HepG2 (cell line): Measurements from ENCODE around the gene NUCB1. TPM values are rescaled to one million over a fixed set of nuclear protein-coding genes. Genes with fewer than 3 reads are reported as not detected.

Experiments used
- AKAP8 ChIP-seq: sonication (generic); formaldehyde crosslinking; IDR thresholded peaks from 2 replicates; pipeline ENCODE4 v1.5.1; 2020; ENCODE audit warnings: mild to moderate bottlenecking, missing genetic modification reagents
- CBX2 ChIP-seq, 2 experiments: fragments of 200-600 bp in 1 of 2; sonication (generic); formaldehyde crosslinking in 1 of 2; IDR thresholded peaks; 2 replicates each; pipeline versions ENCODE4 v1.7.0 to v1.8.1; 2018 to 2022; ENCODE audit warnings: low read depth in 2 of 2, low read length in 1 of 2, mild to moderate bottlenecking in 1 of 2, missing genetic modification reagents in 1 of 2
- CENPT ChIP-seq: sonication (generic); formaldehyde crosslinking; IDR thresholded peaks from 2 replicates; pipeline ENCODE4 v1.8.0; 2022; ENCODE audit warnings: low read depth, mild to moderate bottlenecking, moderate library complexity, missing genetic modification reagents
- ERF ChIP-seq: IDR thresholded peaks from 2 replicates; pipeline ENCODE4 v1.6.1; 2018; ENCODE audit warnings: missing biosample characterization, missing genetic modification reagents
- FOXC1 ChIP-seq: sonication (generic); formaldehyde crosslinking; IDR thresholded peaks from 2 replicates; pipeline ENCODE4 v1.8.0; 2022; ENCODE audit warnings: mild to moderate bottlenecking, missing genetic modification reagents, borderline replicate concordance
- HDAC2 ChIP-seq: sonication (generic); formaldehyde crosslinking; IDR thresholded peaks from 2 replicates; pipeline ENCODE4 v1.4.0; 2020; ENCODE audit warnings: missing genetic modification reagents
- HNRNPK ChIP-seq: fragments of 200-400 bp; formaldehyde crosslinking; IDR thresholded peaks from 2 replicates; pipeline ENCODE4 v1.6.1; 2018; ENCODE audit warnings: low read length, low read depth, moderate library complexity, mild to moderate bottlenecking; ENCODE audit not compliant: poor library complexity, severe bottlenecking
- KLF13 ChIP-seq: sonication (generic); formaldehyde crosslinking; IDR thresholded peaks from 2 replicates; pipeline ENCODE4 v1.4.0; 2020; ENCODE audit warnings: mild to moderate bottlenecking, missing genetic modification reagents
- MED13 ChIP-seq: sonication (generic); formaldehyde crosslinking; IDR thresholded peaks from 2 replicates; pipeline ENCODE4 v1.5.0; 2020; ENCODE audit warnings: missing genetic modification reagents
- MXD4 ChIP-seq: IDR thresholded peaks from 2 replicates; pipeline ENCODE4 v1.6.1; 2016; ENCODE audit warnings: mild to moderate bottlenecking, missing biosample characterization, missing genetic modification reagents
- NFIB ChIP-seq: sonication (generic); formaldehyde crosslinking; IDR thresholded peaks from 2 replicates; pipeline ENCODE4 v1.9.0; 2021; ENCODE audit warnings: missing genetic modification reagents, mild to moderate bottlenecking, borderline replicate concordance
- ZNF292 ChIP-seq: sonication (generic); formaldehyde crosslinking; IDR thresholded peaks from 2 replicates; pipeline ENCODE4 v1.8.1; 2022; ENCODE audit warnings: mild to moderate bottlenecking, low read depth, missing genetic modification reagents, borderline replicate concordance
- ZNF317 ChIP-seq: sonication (generic); formaldehyde crosslinking; IDR thresholded peaks from 2 replicates; pipeline ENCODE4 v1.5.0; 2020; ENCODE audit warnings: mild to moderate bottlenecking, missing genetic modification reagents
- ZNF598 ChIP-seq: sonication (generic); formaldehyde crosslinking; IDR thresholded peaks from 2 replicates; pipeline ENCODE4 v1.5.1; 2020; ENCODE audit warnings: mild to moderate bottlenecking, missing genetic modification reagents, borderline replicate concordance
- ZNF674 ChIP-seq: sonication (generic); formaldehyde crosslinking; IDR thresholded peaks from 2 replicates; pipeline ENCODE4 v1.5.0; 2020; ENCODE audit warnings: low read depth, mild to moderate bottlenecking, missing genetic modification reagents
- ZNF883 ChIP-seq: sonication (generic); formaldehyde crosslinking; IDR thresholded peaks from 2 replicates; pipeline ENCODE4 v1.5.1; 2020; ENCODE audit warnings: mild to moderate bottlenecking, missing genetic modification reagents; ENCODE audit errors: not compliant biosample characterization
- ZSCAN9 ChIP-seq: IDR thresholded peaks from 2 replicates; pipeline ENCODE4 v1.6.1; 2016; ENCODE audit warnings: borderline replicate concordance
- polyA plus RNA-seq, 8 experiments: library from polyadenylated mRNA; depleted of rRNA in 3 of 8; stranded (reverse) in 7 of 8; unstranded in 1 of 8; fragments of >200 nt; fragmentation: Illumina TruSeq in 4 of 8; extraction: Trizol in 4 of 8; gene quantifications; 2 replicates each; pipeline versions ENCODE4 v1.2.1 to v1.2.3, GENCODE V29; 2011 to 2016; ENCODE audit warnings: low read depth in 4 of 8, missing spikeins in 1 of 8, mixed read lengths in 1 of 8; ENCODE audit not compliant: insufficient read depth in 1 of 8
- total RNA-seq, 5 experiments: library from RNA; depleted of rRNA; stranded (reverse); fragments of >200 nt; fragmentation: Illumina TruSeq; extraction: Trizol; gene quantifications; 2 replicates each; pipeline ENCODE4 v1.2.3, GENCODE V29; 2016; ENCODE audit warnings: low read depth in 1 of 5
- TF ChIP-seq, protein P1 (sequence below): sonication (generic); formaldehyde crosslinking; IDR thresholded peaks from 2 replicates; pipeline ENCODE4 v1.4.0; 2020; ENCODE audit warnings: mild to moderate bottlenecking, missing genetic modification reagents, borderline replicate concordance
- TF ChIP-seq, protein P2 (sequence below): sonication (generic); formaldehyde crosslinking; IDR thresholded peaks from 2 replicates; pipeline ENCODE4 v1.4.0; 2020; ENCODE audit warnings: missing genetic modification reagents
- TF ChIP-seq, protein P3 (sequence below): sonication (generic); formaldehyde crosslinking; IDR thresholded peaks from 2 replicates; pipeline ENCODE4 v1.5.1; 2020; ENCODE audit warnings: mild to moderate bottlenecking, missing genetic modification reagents, moderate library complexity
- TF ChIP-seq, protein P4 (sequence below): sonication (generic); IDR thresholded peaks from 2 replicates; pipeline ENCODE4 v1.6.1; 2016; ENCODE audit warnings: low read depth, borderline replicate concordance
- TF ChIP-seq, protein P5 (sequence below): sonication (generic); formaldehyde crosslinking; IDR thresholded peaks from 2 replicates; pipeline ENCODE4 v1.5.0; 2020; ENCODE audit warnings: missing genetic modification reagents

The NUCB1 gene
- total and polyA plus RNA-seq, 2 of the 13 experiments (the other 11 are each of a cell fraction or from before 2014, with no cell fraction given) = 82.3 to 106 TPM

DNA sequence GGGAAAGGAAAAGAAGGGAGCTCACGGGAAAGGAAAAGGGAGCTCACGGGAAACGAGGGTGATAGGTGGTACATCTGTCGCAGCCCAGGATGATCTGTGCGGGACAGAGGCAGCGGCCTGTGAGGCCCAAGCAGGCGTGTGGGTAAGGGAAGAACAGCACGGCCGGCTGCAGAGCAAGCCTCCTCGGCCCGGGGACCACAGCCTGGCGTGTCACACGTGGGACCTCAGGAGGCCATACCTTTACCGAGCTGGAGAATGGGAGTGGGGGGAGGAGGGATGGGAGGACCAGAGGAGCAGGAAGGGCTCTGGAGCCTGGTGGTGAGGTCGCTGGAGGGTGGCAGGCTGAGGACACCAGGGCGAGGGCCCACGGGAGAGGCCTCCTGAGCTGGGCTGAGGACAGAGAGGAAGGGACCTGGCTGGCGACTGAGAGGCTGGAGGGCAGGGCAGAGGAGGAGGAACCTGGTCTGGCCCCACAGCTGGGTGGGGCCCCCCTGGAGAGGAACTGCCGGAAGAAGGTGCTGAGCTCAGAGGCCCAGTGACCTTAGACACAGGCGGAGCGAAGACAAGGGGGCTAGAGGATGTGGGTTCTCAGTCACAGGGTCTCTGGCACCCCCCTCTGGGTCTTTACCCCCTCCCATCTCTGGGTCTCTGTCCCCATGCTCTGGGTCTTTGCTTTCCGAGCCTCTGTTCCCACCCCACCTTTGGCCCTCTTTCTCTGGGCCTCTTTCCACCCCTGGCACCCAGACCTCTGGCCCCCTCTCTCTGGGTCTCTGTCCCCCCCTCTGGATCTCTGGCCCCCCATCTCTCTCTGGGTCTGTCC is 62.1 kb downstream of the NUCB1 start (continued):
- TF ChIP-seq, protein P1, sequence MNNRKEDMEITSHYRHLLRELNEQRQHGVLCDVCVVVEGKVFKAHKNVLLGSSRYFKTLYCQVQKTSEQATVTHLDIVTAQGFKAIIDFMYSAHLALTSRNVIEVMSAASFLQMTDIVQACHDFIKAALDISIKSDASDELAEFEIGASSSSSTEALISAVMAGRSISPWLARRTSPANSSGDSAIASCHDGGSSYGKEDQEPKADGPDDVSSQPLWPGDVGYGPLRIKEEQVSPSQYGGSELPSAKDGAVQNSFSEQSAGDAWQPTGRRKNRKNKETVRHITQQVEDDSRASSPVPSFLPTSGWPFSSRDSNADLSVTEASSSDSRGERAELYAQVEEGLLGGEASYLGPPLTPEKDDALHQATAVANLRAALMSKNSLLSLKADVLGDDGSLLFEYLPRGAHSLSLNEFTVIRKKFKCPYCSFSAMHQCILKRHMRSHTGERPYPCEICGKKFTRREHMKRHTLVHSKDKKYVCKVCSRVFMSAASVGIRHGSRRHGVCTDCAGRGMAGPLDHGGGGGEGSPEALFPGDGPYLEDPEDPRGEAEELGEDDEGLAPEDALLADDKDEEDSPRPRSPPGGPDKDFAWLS (CRISPR knock-in tag) = peak; percentile 73; the same call in 1 of the 2 replicates
- TF ChIP-seq, protein P2, sequence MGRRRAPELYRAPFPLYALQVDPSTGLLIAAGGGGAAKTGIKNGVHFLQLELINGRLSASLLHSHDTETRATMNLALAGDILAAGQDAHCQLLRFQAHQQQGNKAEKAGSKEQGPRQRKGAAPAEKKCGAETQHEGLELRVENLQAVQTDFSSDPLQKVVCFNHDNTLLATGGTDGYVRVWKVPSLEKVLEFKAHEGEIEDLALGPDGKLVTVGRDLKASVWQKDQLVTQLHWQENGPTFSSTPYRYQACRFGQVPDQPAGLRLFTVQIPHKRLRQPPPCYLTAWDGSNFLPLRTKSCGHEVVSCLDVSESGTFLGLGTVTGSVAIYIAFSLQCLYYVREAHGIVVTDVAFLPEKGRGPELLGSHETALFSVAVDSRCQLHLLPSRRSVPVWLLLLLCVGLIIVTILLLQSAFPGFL (CRISPR knock-in tag) = no peak
- TF ChIP-seq HNRNPK (peak; percentile 77), ZNF674 (CRISPR knock-in tag) (no peak), NFIB (CRISPR knock-in tag) (no peak), ZNF883 (CRISPR knock-in tag) (peak; percentile 75), ZNF292 (CRISPR knock-in tag) (peak; percentile 67; the same call in 1 of the 2 replicates), ZNF317 (0 out of 2 replicates have a peak, but pooled peaks have one; percentile 66), HDAC2 (CRISPR knock-in tag) (0 out of 2 replicates have a peak, but pooled peaks have one; percentile 80), MED13 (CRISPR knock-in tag) (peak; percentile 68), CENPT (CRISPR knock-in tag) (0 out of 2 replicates have a peak, but pooled peaks have one; percentile 62), ZSCAN9 (CRISPR knock-in tag) (peak; percentile 75), KLF13 (CRISPR knock-in tag) (no peak; the same call in 1 of the 2 replicates), ZNF598 (CRISPR knock-in tag) (peak; percentile 92; the same call in 1 of the 2 replicates), ERF (CRISPR knock-in tag) (peak; percentile 79), AKAP8 (CRISPR knock-in tag) (peak; percentile 98), FOXC1 (CRISPR knock-in tag) (peak; percentile 64), CBX2 (IDR thresholded peaks at IDR 0.05; ENCODE audit: low read depth, low read length) (no peak), CBX2 (CRISPR knock-in tag; IDR thresholded peaks at IDR 0.05; ENCODE audit: low read depth) (no peak), MXD4 (CRISPR knock-in tag) (0 out of 2 replicates have a peak, but pooled peaks have one; percentile 53)
- TF ChIP-seq, protein P3, sequence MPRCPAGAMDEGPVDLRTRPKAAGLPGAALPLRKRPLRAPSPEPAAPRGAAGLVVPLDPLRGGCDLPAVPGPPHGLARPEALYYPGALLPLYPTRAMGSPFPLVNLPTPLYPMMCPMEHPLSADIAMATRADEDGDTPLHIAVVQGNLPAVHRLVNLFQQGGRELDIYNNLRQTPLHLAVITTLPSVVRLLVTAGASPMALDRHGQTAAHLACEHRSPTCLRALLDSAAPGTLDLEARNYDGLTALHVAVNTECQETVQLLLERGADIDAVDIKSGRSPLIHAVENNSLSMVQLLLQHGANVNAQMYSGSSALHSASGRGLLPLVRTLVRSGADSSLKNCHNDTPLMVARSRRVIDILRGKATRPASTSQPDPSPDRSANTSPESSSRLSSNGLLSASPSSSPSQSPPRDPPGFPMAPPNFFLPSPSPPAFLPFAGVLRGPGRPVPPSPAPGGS = peak; percentile 88; the same call in 1 of the 2 replicates
- TF ChIP-seq, protein P4, sequence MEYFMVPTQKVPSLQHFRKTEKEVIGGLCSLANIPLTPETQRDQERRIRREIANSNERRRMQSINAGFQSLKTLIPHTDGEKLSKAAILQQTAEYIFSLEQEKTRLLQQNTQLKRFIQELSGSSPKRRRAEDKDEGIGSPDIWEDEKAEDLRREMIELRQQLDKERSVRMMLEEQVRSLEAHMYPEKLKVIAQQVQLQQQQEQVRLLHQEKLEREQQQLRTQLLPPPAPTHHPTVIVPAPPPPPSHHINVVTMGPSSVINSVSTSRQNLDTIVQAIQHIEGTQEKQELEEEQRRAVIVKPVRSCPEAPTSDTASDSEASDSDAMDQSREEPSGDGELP = peak; percentile 93
- TF ChIP-seq, protein P5, sequence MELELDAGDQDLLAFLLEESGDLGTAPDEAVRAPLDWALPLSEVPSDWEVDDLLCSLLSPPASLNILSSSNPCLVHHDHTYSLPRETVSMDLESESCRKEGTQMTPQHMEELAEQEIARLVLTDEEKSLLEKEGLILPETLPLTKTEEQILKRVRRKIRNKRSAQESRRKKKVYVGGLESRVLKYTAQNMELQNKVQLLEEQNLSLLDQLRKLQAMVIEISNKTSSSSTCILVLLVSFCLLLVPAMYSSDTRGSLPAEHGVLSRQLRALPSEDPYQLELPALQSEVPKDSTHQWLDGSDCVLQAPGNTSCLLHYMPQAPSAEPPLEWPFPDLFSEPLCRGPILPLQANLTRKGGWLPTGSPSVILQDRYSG (CRISPR knock-in tag) = no peak
